ENCODE measurements around the gene DUSP2.
"Not testable (repeated sequence)": the region's sequence is repeated elsewhere in the genome, so short reads cannot be mapped to it uniquely, and the experiment has no call there.

Gene DUSP2

GRCh38 chr2:96163415-96163767 lies 18.2 kb upstream of the DUSP2 start:
- no peak for DNase-seq (ENCODE audit: low read depth, low spot score)

GRCh38 chr2:96161898-96162297 lies 16.7 kb upstream of the DUSP2 start:
- DNase-seq (ENCODE audit: low read depth, low spot score) = no peak

- DNase-seq (ENCODE audit: low read depth, low spot score) = not testable (repeated sequence)
Measured at GRCh38 chr2:96160366-96160765, 15.1 kb upstream of the DUSP2 start.

- DNase-seq (ENCODE audit: low read depth, low spot score) = no peak
Measured at GRCh38 chr2:96159084-96159830, 14.0 kb upstream of the DUSP2 start.

GRCh38 chr2:96158554-96158940 lies 13.3 kb upstream of the DUSP2 start:
- no peak for DNase-seq (ENCODE audit: low read depth, low spot score)

GRCh38 chr2:96157649-96158553 lies 12.7 kb upstream of the DUSP2 start:
- DNase-seq (ENCODE audit: low read depth, low spot score) = peak; percentile 90

- DNase-seq (ENCODE audit: low read depth, low spot score) = no peak
Measured at GRCh38 chr2:96156926-96157648, 11.8 kb upstream of the DUSP2 start.

- no peak for DNase-seq (ENCODE audit: low read depth, low spot score)
Measured at GRCh38 chr2:96156011-96156820, 11.0 kb upstream of the DUSP2 start.

- DNase-seq (ENCODE audit: low read depth, low spot score) = no peak
Measured at GRCh38 chr2:96154506-96155380, 9.5 kb upstream of the DUSP2 start.

GRCh38 chr2:96153991-96154431 lies 8.8 kb upstream of the DUSP2 start:
- no peak for DNase-seq (ENCODE audit: low read depth, low spot score)

GRCh38 chr2:96153291-96153713 lies 8.1 kb upstream of the DUSP2 start:
- no peak for DNase-seq (ENCODE audit: low read depth, low spot score)

GRCh38 chr2:96152304-96153161 lies 7.3 kb upstream of the DUSP2 start:
- no peak for DNase-seq (ENCODE audit: low read depth, low spot score)

GRCh38 chr2:96151595-96152303 lies 6.5 kb upstream of the DUSP2 start:
- no peak for DNase-seq (ENCODE audit: low read depth, low spot score)

- DNase-seq (ENCODE audit: low read depth, low spot score) = no peak
Measured at GRCh38 chr2:96150791-96151594, 5.8 kb upstream of the DUSP2 start.

GRCh38 chr2:96150007-96150640 lies 4.9 kb upstream of the DUSP2 start:
- no peak for DNase-seq (ENCODE audit: low read depth, low spot score)

GRCh38 chr2:96148410-96149217 lies 3.4 kb upstream of the DUSP2 start:
- DNase-seq (ENCODE audit: low read depth, low spot score) = peak; percentile 91
